ENCODE measurements around the gene BRSK1. TPM values are rescaled to one million over a fixed set of nuclear protein-coding genes. Genes with fewer than 3 reads are reported as not detected.

The BRSK1 gene
- total and polyA plus RNA-seq, 2 of the 13 experiments (the other 11 are each of a cell fraction or from before 2014, with no cell fraction given): 0.18 to 1.2 TPM

- Histone ChIP-seq H4K20me1 (ENCODE audit: insufficient read depth, low read length) (peaks cover 61% of the 10 kb centered on the region), H3K36me3 (replicated peaks in 1 of 2; ENCODE audit: control insufficient read depth in 1 of 2, insufficient read depth in 2 of 2, low read length in 2 of 2) (peaks cover 11 to 36% of the 10 kb centered on the region in 2 experiments; a peak in 4 of 5 replicates), H2AFZ (ENCODE audit: low read length) (no peak overlapping the region), H3K9me3 (ENCODE audit: low read length) (no peaks in the 10 kb centered on the region), H3K4me3 (replicated peaks in 1 of 3; ENCODE audit: insufficient read depth in 1 of 3, low read depth in 2 of 3, low read length in 3 of 3) (no peak overlapping the region), H3K9ac (ENCODE audit: insufficient read depth, low read depth, low read length) (no peak overlapping the region), H3K4me1 (ENCODE audit: insufficient read depth, low read length) (peaks cover 61% of the 10 kb centered on the region), H3K79me2 (ENCODE audit: insufficient read depth, low read length) (peaks cover 84% of the 10 kb centered on the region), H3K4me2 (ENCODE audit: low read depth, low read length) (0 out of 2 replicates have a peak overlapping the region, but pooled peaks have one; percentile 99), H3K27ac (ENCODE audit: extremely low read length, insufficient read depth, low read length) (no peak overlapping the region), H3K27me3 (ENCODE audit: control insufficient read depth in 1 of 2, insufficient read depth in 2 of 2, low read length in 2 of 2) (no peaks in the 10 kb centered on the region; a peak in 1 of 5 replicates)
- intact Hi-C loops (cut with micrococcal nuclease; ENCODE audit: unreplicated experiment): no loop called here
- BruUV-seq (replicated peaks): no TSS peak
- FAIRE-seq (no peak), ATAC-seq (no peak), DNase-seq (ENCODE audit: low spot score) (no peak)
- whole genome bisulfite sequencing (ENCODE audit: low lambda C conversion rate): 94% methylated on average over 3 of the region's 6 CpGs
- CTCF ChIA-PET (ENCODE audit: low intra/inter-chr PET ratio, low total read pairs): no interaction called here
- no peak for TF ChIP-seq FIP1L1 (IDR thresholded peaks at IDR 0.05; ENCODE audit: borderline replicate concordance, insufficient read depth, low read depth, low read length)
- no peak for TF ChIP-seq ZNF619 (CRISPR knock-in tag; IDR thresholded peaks at IDR 0.05)
- no peak for TF ChIP-seq ESRRA (CRISPR knock-in tag; IDR thresholded peaks at IDR 0.05; ENCODE audit: low read depth)
- TF ChIP-seq MIER3 (CRISPR knock-in tag; IDR thresholded peaks at IDR 0.05; ENCODE audit: borderline replicate concordance): no peak
- TF ChIP-seq GABPA (IDR thresholded peaks at IDR 0.05; ENCODE audit: low read depth, low read length): no peak
- TF ChIP-seq GABPA (CRISPR knock-in tag; IDR thresholded peaks at IDR 0.05; ENCODE audit: low read depth): no peak
- TF ChIP-seq HOXA7 (CRISPR knock-in tag; IDR thresholded peaks at IDR 0.05): no peak
- TF ChIP-seq MEF2D (CRISPR knock-in tag; IDR thresholded peaks at IDR 0.05): no peak
- no peak for TF ChIP-seq ZNF605 (CRISPR knock-in tag; IDR thresholded peaks at IDR 0.05)
- no peak for TF ChIP-seq ZNF280B (CRISPR knock-in tag; IDR thresholded peaks at IDR 0.05; ENCODE audit: borderline replicate concordance)
- no peak for TF ChIP-seq ZNF362 (CRISPR knock-in tag; IDR thresholded peaks at IDR 0.05; ENCODE audit: borderline replicate concordance)
- TF ChIP-seq SUZ12 (IDR thresholded peaks at IDR 0.05; ENCODE audit: low read depth, low read length): no peak
- TF ChIP-seq NFE2 (CRISPR knock-in tag; IDR thresholded peaks at IDR 0.05): no peak
- TF ChIP-seq MTF2 (CRISPR knock-in tag; IDR thresholded peaks at IDR 0.05; ENCODE audit: borderline replicate concordance): no peak
- POLR2A ChIA-PET: interaction anchor here (1.8 to 4.1 kb wide), 3 partner anchors 48 to 84 kb away, joined by 6 to 14 read pairs (median 10); partner anchors contain the start of gene KMT5C
- in situ Hi-C loops (cut with HindIII; ENCODE audit: extremely low pct_ligation_motif_present, low pct_unique_long_range_greater_than_20kb): no loop called here
These were observed 29.2 kb upstream of the BRSK1 start for GRCh38 chr19:55254625-55254977.
